Suprapubic skin (tissue), 3 donors: Measurements from ENCODE around the gene NLGN2.

Experiments
- EP300 ChIP-seq: sonication (generic); formaldehyde crosslinking; IDR thresholded peaks from one replicate; pipeline ENCODE4 v1.6.1; 2017; ENCODE audit warnings: antibody characterized with exemption
- POLR2A ChIP-seq, 2 donors: fragments of 450-650 bp; IDR thresholded peaks; one replicate each; pipeline ENCODE4 v1.6.1; 2017; ENCODE audit warnings: antibody characterized with exemption in 2 of 2, mild to moderate bottlenecking in 2 of 2, moderate library complexity in 2 of 2
- TF ChIP-seq, protein P1 (sequence below), 2 donors: fragments of 200-600 bp in 1 of 2; fragments of 450-650 bp in 1 of 2; sonication (generic) in 1 of 2; IDR thresholded peaks; one replicate each; pipeline ENCODE4 v1.5.1; 2016 to 2019; ENCODE audit warnings: antibody characterized with exemption in 2 of 2, mild to moderate bottlenecking in 1 of 2, moderate library complexity in 1 of 2

DNA sequence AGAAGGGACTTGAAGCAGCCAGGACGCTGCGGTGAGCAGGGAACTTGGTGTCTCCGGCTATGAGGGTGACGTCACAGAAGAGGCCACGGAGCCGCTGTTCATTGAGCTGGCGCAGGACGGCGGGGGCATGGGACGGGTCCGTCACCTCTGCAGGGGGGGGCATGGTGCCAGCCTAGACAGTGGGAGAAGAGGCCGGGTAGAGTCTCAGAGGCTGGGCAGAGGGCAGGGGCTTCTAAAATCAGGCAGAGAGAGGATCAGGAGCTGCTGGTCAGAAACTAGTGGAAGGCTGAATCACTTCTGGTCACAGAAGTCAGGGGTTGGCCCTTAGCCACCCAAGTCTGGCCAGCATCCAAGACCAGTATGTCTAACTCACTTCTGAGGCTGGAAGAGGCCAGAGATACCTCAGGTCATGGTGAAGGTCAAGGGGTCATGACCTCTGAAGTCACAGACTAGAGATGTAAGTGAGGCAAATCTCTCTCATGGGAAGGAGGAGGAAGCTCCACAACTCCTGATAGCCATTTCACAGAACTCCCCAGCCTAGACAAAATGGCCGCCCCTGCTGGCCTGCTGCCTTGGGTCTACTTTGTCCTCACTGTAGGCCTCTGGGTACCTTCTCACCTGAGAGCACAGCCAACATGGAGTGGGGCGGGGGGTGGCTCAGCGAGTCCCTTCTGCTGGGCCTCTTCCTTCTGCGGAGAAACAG is 59.1 kb downstream of the NLGN2 start:
- TF ChIP-seq EP300 (no peak), POLR2A (IDR thresholded peaks at IDR 0.05) (no peak)
- TF ChIP-seq, protein P1, sequence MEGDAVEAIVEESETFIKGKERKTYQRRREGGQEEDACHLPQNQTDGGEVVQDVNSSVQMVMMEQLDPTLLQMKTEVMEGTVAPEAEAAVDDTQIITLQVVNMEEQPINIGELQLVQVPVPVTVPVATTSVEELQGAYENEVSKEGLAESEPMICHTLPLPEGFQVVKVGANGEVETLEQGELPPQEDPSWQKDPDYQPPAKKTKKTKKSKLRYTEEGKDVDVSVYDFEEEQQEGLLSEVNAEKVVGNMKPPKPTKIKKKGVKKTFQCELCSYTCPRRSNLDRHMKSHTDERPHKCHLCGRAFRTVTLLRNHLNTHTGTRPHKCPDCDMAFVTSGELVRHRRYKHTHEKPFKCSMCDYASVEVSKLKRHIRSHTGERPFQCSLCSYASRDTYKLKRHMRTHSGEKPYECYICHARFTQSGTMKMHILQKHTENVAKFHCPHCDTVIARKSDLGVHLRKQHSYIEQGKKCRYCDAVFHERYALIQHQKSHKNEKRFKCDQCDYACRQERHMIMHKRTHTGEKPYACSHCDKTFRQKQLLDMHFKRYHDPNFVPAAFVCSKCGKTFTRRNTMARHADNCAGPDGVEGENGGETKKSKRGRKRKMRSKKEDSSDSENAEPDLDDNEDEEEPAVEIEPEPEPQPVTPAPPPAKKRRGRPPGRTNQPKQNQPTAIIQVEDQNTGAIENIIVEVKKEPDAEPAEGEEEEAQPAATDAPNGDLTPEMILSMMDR (IDR thresholded peaks at IDR 0.05) = no peak
